Measurements from ENCODE around the gene HEXA.
A peak's percentile ranks its signal among the peaks of the same experiment; 100 is the strongest.

HEXA gene

GRCh38 chr15:72369964-72370363 lies 5.8 kb downstream of the HEXA start:
- Histone ChIP-seq H3K9me3 (ENCODE audit: severe bottlenecking) (no peaks in the 10 kb centered on the region), H3K36me3 (peaks cover 28% of the 10 kb centered on the region), H3K4me3 (ENCODE audit: low read depth, low read length) (no peak overlapping the region), H3K27me3 (ENCODE audit: insufficient read depth, low read depth, severe bottlenecking) (no peaks in the 10 kb centered on the region), H3K27ac (no peak overlapping the region)
- no peak for DNase-seq
- no peak for TF ChIP-seq CTCF (IDR thresholded peaks at IDR 0.05; ENCODE audit: low read depth, low read length)

- no peak for DNase-seq
- Histone ChIP-seq H3K36me3 (peaks cover 28% of the 10 kb centered on the region), H3K27ac (no peak overlapping the region), H3K9me3 (ENCODE audit: severe bottlenecking) (no peaks in the 10 kb centered on the region), H3K4me3 (ENCODE audit: low read depth, low read length) (no peak overlapping the region), H3K27me3 (ENCODE audit: insufficient read depth, low read depth, severe bottlenecking) (no peaks in the 10 kb centered on the region)
- TF ChIP-seq CTCF (IDR thresholded peaks at IDR 0.05; ENCODE audit: low read depth, low read length): no peak
These were observed 6.9 kb downstream of the HEXA start for GRCh38 chr15:72368899-72369298.

DNA sequence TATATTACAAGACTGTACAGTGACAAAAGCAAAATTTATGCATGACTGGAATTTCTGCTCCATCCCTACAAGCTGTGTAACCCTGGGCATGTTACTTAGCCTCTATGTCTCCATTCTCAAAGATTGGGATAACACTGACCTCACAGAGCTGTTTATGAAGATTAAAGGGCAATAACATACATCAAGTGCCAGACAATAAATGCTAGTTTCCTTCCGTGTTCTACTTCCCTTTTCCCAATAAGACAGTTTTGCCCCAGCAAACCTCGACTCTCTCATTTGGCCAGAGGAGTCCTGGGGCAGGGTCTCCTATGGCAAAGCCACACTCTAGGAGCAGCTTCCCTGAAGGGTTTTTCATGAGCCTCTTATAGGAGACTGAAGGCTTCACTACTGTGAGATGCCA lies 7.5 kb downstream of the HEXA start:
- Histone ChIP-seq H3K4me3 (ENCODE audit: low read depth, low read length) (no peak overlapping the region), H3K9me3 (ENCODE audit: severe bottlenecking) (no peaks in the 10 kb centered on the region), H3K27me3 (ENCODE audit: insufficient read depth, low read depth, severe bottlenecking) (no peaks in the 10 kb centered on the region), H3K27ac (no peak overlapping the region), H3K36me3 (peaks cover 24% of the 10 kb centered on the region)
- TF ChIP-seq CTCF (IDR thresholded peaks at IDR 0.05; ENCODE audit: low read depth, low read length): no peak
- no peak for DNase-seq

DNA sequence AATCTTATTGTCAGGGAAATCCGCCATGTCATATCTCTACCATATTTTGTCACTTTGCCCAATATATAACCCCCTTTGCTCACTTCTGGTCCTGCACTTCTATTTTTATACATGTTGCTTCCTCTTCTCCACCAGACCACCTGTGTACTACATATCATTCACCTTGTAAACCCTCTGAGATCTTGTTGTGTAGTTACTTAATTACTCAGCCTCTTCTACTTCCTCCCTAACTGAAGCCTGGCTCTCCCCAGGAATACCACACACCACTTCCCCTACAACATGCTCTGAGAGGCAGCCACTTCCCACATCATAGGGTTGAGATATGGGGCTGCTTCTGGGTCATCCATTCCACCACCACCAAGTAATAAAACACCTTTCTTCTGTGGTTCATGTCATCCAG lies 10.0 kb downstream of the HEXA start:
- Histone ChIP-seq H3K4me3 (ENCODE audit: low read depth, low read length) (no peak overlapping the region), H3K27ac (no peak overlapping the region), H3K27me3 (ENCODE audit: insufficient read depth, low read depth, severe bottlenecking) (no peaks in the 10 kb centered on the region), H3K36me3 (peaks cover 16% of the 10 kb centered on the region), H3K9me3 (ENCODE audit: severe bottlenecking) (no peaks in the 10 kb centered on the region)
- no peak for DNase-seq
- no peak for TF ChIP-seq CTCF (IDR thresholded peaks at IDR 0.05; ENCODE audit: low read depth, low read length)

DNA sequence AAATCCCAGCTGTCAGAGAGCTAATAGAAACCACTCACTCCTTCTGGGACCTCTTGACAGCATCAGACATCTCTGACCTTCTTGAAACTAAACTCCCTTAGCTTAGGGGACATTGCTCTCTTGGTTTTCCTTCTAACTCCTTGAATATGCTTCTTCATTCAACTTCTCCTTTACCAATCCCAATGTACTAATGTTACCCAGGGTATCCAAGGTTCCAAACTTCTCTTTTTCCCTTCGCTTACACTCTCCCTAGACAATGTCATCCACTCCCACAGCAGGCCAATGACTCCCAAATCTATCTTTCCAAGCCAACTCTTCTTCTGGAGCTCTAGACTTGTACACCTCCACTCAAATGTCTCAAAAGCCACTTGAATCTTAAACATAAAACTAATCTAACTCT lies 14.6 kb downstream of the HEXA start:
- no peaks in the 10 kb centered on the region for H3K27me3 ChIP-seq (ENCODE audit: insufficient read depth, low read depth, severe bottlenecking)
- H3K27ac ChIP-seq: no peak overlapping the region
- H3K4me3 ChIP-seq (ENCODE audit: low read depth, low read length): no peak overlapping the region
- H3K9me3 ChIP-seq (ENCODE audit: severe bottlenecking): no peaks in the 10 kb centered on the region
- DNase-seq: no peak
- H3K36me3 ChIP-seq: peaks cover 14% of the 10 kb centered on the region
- TF ChIP-seq CTCF (IDR thresholded peaks at IDR 0.05; ENCODE audit: low read depth, low read length): no peak

GRCh38 chr15:72358650-72359171 lies 17.1 kb downstream of the HEXA start:
- H3K27ac ChIP-seq: peak overlapping the region; percentile 50
- no peak for DNase-seq
- no peak for TF ChIP-seq CTCF (IDR thresholded peaks at IDR 0.05; ENCODE audit: low read depth, low read length)
- peaks cover 33% of the 10 kb centered on the region for H3K36me3 ChIP-seq
- no peaks in the 10 kb centered on the region for H3K27me3 ChIP-seq (ENCODE audit: insufficient read depth, low read depth, severe bottlenecking)
- H3K9me3 ChIP-seq (ENCODE audit: severe bottlenecking): no peaks in the 10 kb centered on the region
- no peak overlapping the region; the same call in 1 of the 2 replicates for H3K4me3 ChIP-seq (ENCODE audit: low read depth, low read length)
